GM21619 (cell line): ENCODE measurements around the gene JPT2.

Source experiments
- ATAC-seq: cut with Tn5 transposase; IDR thresholded peaks from one replicate; pipeline ENCODE4 v1.9.1; 2021; ENCODE audit not compliant: unreplicated experiment

The JPT2 gene

DNA sequence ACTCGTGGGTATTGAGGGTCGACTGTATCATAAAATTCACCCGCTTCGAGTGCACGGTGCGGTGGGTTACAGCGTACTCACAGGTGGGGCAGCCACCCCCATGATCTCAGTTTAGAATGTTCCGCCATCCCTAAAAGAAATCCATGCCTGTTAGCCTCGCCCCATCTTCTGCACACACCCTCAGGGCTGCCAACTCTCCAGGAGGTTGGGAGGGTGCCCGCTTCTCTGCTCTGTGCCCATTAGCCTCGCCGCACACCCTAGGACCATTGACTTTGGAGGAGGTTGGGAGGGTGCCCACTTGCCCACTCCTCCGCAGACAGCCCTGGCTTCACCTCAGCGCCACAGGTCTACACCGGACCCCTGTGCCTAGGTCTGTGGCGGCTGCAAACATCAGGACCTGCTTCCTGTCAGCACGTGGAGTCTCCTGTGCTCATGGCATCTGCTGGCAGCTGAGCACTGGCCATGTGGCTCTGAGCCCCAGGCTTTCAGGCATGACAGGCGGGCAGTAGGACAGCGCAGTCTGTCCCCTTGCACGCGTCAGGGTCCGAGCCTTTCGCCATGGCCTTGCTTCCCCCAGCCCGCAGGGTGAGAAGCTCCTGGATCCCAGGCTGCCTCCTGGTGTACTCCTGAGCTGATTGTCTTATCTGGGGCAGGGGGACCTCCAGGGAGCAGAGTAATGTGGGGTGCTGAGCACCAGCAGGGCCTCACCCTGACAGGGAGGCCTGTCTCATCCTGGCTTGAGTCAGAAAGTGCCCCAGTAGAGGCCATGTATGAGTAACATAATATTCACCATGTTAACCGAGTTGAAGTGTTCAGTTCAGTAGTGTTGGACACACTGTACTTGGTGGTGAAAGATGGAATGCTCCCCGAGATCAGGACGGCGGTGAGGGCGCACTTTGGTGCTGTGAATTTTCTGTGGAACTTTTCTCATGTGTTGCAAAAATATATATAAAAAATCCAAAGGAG is 71.4 kb downstream of the JPT2 start:
- no peak for ATAC-seq
